Measurements from ENCODE around the gene PROS1.

The PROS1 gene

GRCh38 chr3:93930041-93930440 is 43.7 kb downstream of the PROS1 start:
- TF ChIP-seq SIN3A (IDR thresholded peaks at IDR 0.05; ENCODE audit: borderline replicate concordance, insufficient read depth, low read length) (no peak), REST (IDR thresholded peaks at IDR 0.05; ENCODE audit: insufficient read depth in 1 of 2, low read depth in 2 of 2, low read length in 2 of 2) (no peak), POLR2AphosphoS5 (IDR thresholded peaks at IDR 0.05; ENCODE audit: low read depth, low read length) (no peak), TAF1 (IDR thresholded peaks at IDR 0.05; ENCODE audit: borderline replicate concordance, insufficient read depth, low read length) (no peak), FOXP2 (optimal IDR thresholded peaks at IDR 0.05; ENCODE audit: borderline replicate concordance, extremely low read depth, extremely low read length, insufficient read depth) (no peak)

GRCh38 chr3:93926789-93927188 is 46.9 kb downstream of the PROS1 start:
- TF ChIP-seq TAF1 (IDR thresholded peaks at IDR 0.05; ENCODE audit: borderline replicate concordance, insufficient read depth, low read length) = no peak
- TF ChIP-seq REST (IDR thresholded peaks at IDR 0.05; ENCODE audit: insufficient read depth in 1 of 2, low read depth in 2 of 2, low read length in 2 of 2) = no peak
- TF ChIP-seq POLR2AphosphoS5 (IDR thresholded peaks at IDR 0.05; ENCODE audit: low read depth, low read length) = no peak
- no peak for TF ChIP-seq FOXP2 (optimal IDR thresholded peaks at IDR 0.05; ENCODE audit: borderline replicate concordance, extremely low read depth, extremely low read length, insufficient read depth)
- TF ChIP-seq SIN3A (IDR thresholded peaks at IDR 0.05; ENCODE audit: borderline replicate concordance, insufficient read depth, low read length) = no peak

GRCh38 chr3:93924491-93924890 is 49.2 kb downstream of the PROS1 start:
- no peak for TF ChIP-seq SIN3A (IDR thresholded peaks at IDR 0.05; ENCODE audit: borderline replicate concordance, insufficient read depth, low read length)
- no peak for TF ChIP-seq TAF1 (IDR thresholded peaks at IDR 0.05; ENCODE audit: borderline replicate concordance, insufficient read depth, low read length)
- no peak for TF ChIP-seq REST (IDR thresholded peaks at IDR 0.05; ENCODE audit: insufficient read depth in 1 of 2, low read depth in 2 of 2, low read length in 2 of 2)
- no peak for TF ChIP-seq FOXP2 (optimal IDR thresholded peaks at IDR 0.05; ENCODE audit: borderline replicate concordance, extremely low read depth, extremely low read length, insufficient read depth)
- no peak for TF ChIP-seq POLR2AphosphoS5 (IDR thresholded peaks at IDR 0.05; ENCODE audit: low read depth, low read length)

GRCh38 chr3:93923006-93923405 is 50.7 kb downstream of the PROS1 start:
- TF ChIP-seq SIN3A (IDR thresholded peaks at IDR 0.05; ENCODE audit: borderline replicate concordance, insufficient read depth, low read length) = no peak

GRCh38 chr3:93911206-93911605 is 62.5 kb downstream of the PROS1 start:
- TF ChIP-seq TAF1 (IDR thresholded peaks at IDR 0.05; ENCODE audit: borderline replicate concordance, insufficient read depth, low read length) = no peak
- no peak for TF ChIP-seq SIN3A (IDR thresholded peaks at IDR 0.05; ENCODE audit: borderline replicate concordance, insufficient read depth, low read length)

- TF ChIP-seq SIN3A (IDR thresholded peaks at IDR 0.05; ENCODE audit: borderline replicate concordance, insufficient read depth, low read length) = no peak
- no peak for TF ChIP-seq REST (IDR thresholded peaks at IDR 0.05; ENCODE audit: insufficient read depth in 1 of 2, low read depth in 2 of 2, low read length in 2 of 2)
- no peak for TF ChIP-seq FOXP2 (optimal IDR thresholded peaks at IDR 0.05; ENCODE audit: borderline replicate concordance, extremely low read depth, extremely low read length, insufficient read depth)
- TF ChIP-seq POLR2AphosphoS5 (IDR thresholded peaks at IDR 0.05; ENCODE audit: low read depth, low read length) = no peak
- no peak for TF ChIP-seq TAF1 (IDR thresholded peaks at IDR 0.05; ENCODE audit: borderline replicate concordance, insufficient read depth, low read length)
Observed at GRCh38 chr3:93910097-93910496, 63.6 kb downstream of the PROS1 start.
